ENCODE data around the gene ZNF747.
A peak's percentile ranks its signal among the peaks of the same experiment; 100 is the strongest.
"Not testable (repeated sequence)": the region's sequence is repeated elsewhere in the genome, so short reads cannot be mapped to it uniquely, and the experiment has no call there.

Gene ZNF747

GRCh38 chr16:30557707-30557956 lies 23.0 kb upstream of the ZNF747 start:
- no peak for DNase-seq

GRCh38 chr16:30556125-30556473 lies 21.4 kb upstream of the ZNF747 start:
- no peak for DNase-seq

DNA sequence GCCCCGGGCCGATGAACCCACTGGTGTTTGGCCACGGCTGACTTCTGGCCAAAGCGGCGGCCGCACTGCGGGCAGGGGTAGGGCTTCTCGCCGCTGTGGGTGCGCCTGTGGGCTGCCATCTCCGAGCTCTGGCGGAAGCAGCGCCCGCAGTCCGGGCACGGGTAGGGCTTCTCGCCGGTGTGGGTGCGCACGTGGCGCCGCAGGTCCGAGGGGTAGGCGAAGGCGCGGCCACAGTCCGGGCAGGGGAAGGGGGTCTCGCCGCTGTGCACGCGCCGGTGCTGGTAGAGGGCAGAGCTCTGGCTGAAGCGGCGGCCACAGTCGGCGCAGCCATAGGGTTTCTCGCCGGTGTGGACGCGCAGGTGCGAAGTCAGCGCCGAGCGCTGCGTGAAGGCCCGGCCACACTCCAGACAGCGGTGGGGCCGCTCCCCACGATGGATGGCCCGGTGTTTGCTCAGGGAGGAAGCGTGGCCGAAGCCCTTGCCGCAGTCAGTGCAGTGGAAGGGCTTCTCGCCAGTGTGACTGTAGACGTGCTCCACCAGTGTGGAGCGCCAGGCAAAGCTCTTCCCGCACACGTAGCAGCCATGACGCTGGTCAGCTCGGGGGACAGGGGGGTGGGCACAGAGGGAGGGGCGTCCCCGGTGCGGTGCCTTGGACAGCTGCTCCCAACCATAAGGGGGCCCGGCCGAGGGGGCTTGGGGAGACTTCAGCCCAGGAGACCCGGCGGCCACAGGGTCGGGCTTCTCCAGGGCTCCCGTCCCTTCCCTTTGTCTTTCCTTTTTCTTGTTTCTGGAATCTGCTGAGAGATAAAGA lies 20.9 kb upstream of the ZNF747 start:
- no peak for DNase-seq

DNA sequence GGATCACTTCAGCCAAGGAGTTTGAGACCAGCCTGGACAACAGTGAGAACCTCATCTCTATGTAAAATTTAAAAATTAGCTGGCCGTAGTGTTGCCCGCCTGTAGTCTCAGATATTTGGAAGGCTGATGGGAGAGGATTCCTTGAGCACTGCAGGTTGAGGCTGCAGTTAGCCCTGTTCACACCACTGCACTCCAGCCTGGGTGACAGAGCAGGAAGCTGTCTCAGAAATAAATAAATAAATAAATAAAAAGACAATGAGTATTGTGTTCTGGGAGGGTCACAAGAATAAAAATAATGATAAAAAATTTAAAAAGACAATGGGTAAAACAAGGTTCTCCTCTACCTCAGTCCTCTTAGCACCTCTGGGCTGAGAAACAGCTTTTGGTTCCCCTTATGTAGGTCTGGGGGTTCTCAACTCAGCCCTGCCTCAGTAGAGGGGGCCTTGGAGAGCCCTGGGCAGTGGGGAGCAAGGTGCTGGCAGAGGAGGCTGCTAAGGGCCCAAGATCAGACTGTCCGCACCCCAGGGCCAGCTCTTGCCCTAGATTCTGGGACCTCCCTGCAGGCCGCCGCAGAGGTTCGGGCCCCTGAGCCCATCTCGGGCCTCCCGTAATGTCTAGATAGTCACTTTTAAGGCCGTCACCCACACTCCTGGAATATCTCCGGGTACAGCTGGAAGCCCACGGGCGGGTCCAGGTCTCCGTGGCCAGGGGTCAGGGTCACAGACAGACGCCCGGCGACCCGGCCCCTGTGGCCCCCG lies 20.1 kb upstream of the ZNF747 start:
- no peak for DNase-seq

GRCh38 chr16:30553393-30553899 lies 18.8 kb upstream of the ZNF747 start:
- no peak for DNase-seq

DNA sequence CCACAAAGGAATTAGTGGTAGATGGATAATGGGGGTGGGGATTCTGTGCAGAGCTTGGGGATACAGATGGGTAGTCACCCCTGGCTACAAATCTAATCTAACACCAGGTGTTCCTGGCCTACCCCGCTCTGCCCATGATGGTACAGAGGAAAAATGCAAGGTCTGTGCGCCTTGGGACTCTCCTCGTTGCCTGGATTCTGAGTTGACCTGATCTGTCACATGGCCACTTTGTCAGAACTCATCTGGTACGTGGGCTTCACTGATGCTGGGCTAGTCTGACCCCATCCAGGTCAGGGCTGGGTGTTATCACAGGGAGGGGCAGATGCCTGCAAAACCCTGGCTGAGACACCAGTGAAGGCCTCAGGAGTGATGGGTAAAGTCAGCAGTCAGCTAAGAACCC lies 18.3 kb upstream of the ZNF747 start:
- DNase-seq, result no peak

DNA sequence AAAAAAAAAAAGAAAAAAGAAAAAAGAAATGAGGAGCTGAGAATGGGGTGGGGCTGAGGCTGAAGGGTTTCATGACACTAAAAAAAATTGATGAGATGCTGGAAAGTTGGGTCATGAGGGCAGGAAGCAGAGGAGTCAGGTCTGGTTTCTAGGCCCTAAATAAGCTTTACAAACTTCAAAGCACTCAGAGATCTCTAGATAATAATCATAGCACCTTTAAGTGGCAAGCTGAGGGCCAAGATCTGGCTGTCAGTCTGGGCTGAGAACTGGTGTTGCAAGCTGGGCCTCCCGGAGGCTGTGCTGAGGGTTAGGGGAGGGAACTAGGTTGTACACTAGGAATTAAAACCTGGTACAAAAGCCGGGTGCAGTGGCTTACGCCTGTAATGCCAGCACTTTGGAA lies 17.1 kb upstream of the ZNF747 start:
- DNase-seq, result no peak

- no peak for DNase-seq
Measured at GRCh38 chr16:30548416-30549253, 14.0 kb upstream of the ZNF747 start.

- DNase-seq, result no peak
Measured at GRCh38 chr16:30546115-30546514, 11.5 kb upstream of the ZNF747 start.

DNA sequence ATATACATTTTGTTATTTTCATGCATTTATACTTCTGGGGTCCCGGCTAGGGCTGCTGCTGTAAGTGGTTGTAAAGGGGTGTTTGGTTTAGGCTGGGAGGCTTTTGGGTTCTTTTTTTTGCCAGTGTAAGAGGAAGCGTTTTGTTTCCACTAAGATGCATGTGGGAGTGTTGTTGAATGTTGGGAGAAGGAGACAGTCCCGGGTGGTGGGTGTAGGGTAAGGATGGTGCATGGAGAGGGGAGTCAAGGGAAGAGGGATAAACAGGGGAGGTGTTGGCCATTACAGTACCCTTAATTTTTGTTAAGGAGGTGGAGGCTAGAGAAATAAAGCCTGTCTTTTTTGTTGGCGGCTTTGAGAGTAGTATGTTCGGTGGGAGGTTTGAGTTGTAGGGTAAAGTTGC lies 8.4 kb upstream of the ZNF747 start:
- no peak for DNase-seq

- no peak for DNase-seq
Measured at GRCh38 chr16:30541502-30542329, 7.1 kb upstream of the ZNF747 start.

GRCh38 chr16:30540916-30541464 lies 6.3 kb upstream of the ZNF747 start:
- DNase-seq, result not testable (repeated sequence)

DNA sequence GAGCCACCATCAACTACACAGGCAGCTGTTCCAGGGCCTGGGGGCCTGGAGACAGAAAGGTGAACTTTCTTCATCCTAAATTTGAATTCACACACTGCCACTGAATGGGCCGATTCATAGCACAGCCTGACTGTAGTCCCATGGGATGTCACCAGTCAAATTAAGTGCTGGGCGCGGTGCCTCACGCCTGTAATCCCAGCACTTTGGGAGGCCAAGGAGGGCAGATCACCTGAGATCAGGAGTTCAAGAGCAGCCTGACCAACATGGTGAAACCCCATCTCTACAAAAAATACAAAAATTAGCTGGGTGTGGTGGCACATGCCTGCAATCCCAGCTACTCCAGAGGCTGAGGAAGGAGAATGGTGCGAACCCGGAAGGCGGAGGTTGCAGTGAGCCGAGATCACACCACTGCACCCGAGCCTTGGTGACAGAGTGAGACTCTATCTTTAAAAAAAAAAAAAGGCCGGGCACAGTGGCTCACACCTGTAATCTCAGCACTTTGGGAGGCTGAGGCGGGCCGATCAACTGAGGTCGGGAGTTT lies 5.4 kb upstream of the ZNF747 start:
- not testable (repeated sequence) for DNase-seq

DNA sequence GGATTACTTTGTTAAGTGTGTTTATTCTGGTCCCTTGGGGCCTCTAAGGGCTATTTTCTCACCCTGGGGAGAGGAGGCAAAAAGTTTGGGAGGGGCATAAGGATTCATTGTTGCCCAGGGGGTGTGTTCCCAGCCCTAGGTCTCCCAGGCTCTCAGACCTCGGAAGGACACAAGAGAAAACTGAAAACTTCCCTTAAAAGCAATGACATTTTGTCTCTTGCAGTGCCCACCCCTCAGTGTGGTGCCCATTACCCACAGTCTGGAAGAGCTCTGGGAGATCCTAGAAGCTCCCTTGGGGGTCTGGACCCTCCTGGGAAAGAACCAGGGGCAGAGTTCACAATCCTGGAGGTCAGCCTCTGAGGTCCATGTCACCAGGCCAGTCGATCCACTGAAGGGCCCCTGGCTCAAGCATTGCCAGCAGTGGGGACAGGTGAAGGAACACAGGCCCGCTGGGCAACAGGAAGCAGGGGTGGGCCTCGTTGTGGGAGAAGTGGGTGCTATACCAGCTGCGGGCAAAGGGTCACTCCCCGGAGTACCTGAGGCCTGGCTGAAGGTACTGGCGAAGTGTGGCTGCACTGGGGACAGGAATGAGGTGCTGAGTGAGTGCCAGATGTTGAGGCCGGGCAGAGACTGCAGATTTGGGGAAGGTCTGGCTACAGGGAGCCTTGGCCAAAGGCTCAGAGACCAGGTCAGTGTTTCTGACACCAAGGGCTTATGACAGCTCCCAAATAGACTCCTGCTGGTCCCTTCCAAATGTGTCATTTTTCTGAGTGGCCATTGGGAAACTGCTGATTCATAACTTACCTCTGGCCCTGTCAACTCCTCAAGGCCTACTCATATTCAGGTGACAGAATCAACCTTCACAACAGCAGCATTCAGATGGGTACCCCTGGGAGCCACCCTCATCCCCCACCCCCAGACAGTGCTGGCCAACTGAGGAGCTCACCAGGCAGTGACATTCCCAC lies 4.6 kb upstream of the ZNF747 start:
- DNase-seq, result no peak

GRCh38 chr16:30536391-30537024 lies 1.9 kb upstream of the ZNF747 start:
- not testable (repeated sequence) for DNase-seq

- DNase-seq, result peak; percentile 45
Measured at GRCh38 chr16:30535777-30536190, 1.1 kb upstream of the ZNF747 start.

- DNase-seq, result no peak
Measured at GRCh38 chr16:30535106-30535776, 583 bp upstream of the ZNF747 start.

DNA sequence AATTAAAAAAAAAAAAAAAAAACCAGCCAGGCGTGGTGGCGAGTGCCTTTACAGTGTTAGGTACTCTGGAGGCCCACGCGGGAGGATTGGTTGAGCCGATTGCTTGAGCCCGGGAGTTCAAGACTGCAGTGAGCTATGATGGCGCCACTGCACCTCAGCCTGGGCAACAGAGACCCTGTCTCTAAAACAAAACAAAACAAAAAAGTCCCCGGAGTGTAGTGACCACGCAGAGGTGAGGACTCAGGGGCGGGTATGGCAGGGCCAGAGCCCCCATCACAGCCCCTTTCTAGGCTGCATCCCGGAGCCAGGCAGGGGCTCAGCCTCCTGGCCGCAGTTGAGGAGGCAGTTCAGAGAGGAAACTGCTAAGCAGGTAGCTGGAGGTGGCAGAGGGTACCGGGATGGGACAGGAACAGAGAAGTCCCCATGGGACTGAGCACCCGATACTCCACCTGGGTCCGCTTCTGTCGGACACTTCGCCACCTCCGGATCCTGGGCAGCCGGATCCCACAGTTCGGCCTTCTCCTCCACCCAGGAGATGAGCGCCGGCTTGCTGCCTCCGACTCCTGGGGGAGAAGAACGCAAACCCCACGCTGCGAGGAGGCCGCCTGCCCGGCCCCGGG lies 800 bp downstream of the ZNF747 start:
- DNase-seq, result no peak

- DNase-seq, result no peak
Measured at GRCh38 chr16:30533146-30533522, 1.5 kb downstream of the ZNF747 start.

Data from NCI-H1105 treated with DMSO at 0.1 percent for 48 hours (cell line).